ENCODE results near the gene PLEKHN1.
"Not testable (repeated sequence)": the region's sequence is repeated elsewhere in the genome, so short reads cannot be mapped to it uniquely, and the experiment has no call there.

PLEKHN1 gene

GRCh38 chr1:995665-996633 lies 29.7 kb downstream of the PLEKHN1 start:
- DNase-seq = no peak

GRCh38 chr1:996851-997712 lies 30.8 kb downstream of the PLEKHN1 start:
- DNase-seq = no peak

GRCh38 chr1:997713-997992 lies 31.4 kb downstream of the PLEKHN1 start:
- no peak for DNase-seq

GRCh38 chr1:997993-998744 lies 31.9 kb downstream of the PLEKHN1 start:
- DNase-seq = no peak

GRCh38 chr1:998745-998994 lies 32.4 kb downstream of the PLEKHN1 start:
- DNase-seq = no peak

- no peak for DNase-seq
Observed at GRCh38 chr1:998995-999724, 32.9 kb downstream of the PLEKHN1 start.

- DNase-seq = peak; percentile 89
Observed at GRCh38 chr1:999725-1000356, 33.6 kb downstream of the PLEKHN1 start, which contains the start of gene HES4. Gene HES4 (minus strand): TSS chr1:1000097. CDS start chr1:999973, 124 bp downstream.

DNA sequence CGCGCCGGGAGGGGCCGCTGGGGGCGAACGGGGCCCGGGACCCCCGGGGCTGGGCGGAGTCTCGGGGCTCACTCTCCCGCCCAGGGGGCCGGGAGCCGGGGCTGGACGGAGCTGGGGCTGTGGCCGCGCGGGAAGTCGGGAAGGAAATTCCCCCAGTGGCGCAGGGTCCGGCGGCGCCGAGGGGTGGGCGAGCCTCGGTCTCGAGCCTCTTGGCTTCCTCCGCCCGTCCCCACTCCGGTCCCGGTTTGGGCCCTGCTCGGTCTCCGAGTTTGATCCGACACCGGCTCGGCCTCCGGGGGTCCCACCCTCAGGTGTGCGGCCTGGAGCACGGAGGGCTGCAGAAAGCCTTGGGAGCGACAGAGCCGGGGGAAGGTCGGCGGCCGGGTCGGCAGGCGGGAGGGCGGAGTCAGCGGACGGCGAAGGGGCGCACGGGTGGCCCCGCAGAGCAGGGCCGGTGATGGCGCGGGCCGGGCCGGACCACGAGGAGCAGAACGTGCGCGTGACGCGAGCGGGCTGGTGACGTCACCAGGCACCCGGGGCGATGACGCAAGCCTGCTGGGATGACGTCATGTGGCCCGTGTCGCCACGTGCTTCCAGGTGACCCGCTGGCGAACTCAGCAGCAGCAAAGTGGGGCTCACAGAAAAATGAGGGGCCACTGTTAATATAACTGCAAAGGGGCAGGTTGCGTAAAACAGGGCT lies 34.2 kb downstream of the PLEKHN1 start:
- DNase-seq = peak; percentile 47 to 79

GRCh38 chr1:1001057-1001783 lies 34.9 kb downstream of the PLEKHN1 start:
- no peak for DNase-seq

GRCh38 chr1:1003618-1004419 lies 37.5 kb downstream of the PLEKHN1 start:
- DNase-seq = no peak

- DNase-seq = no peak
Observed at GRCh38 chr1:1004420-1004779, 38.1 kb downstream of the PLEKHN1 start.

GRCh38 chr1:1004780-1005697 lies 38.8 kb downstream of the PLEKHN1 start:
- peak in 1 of 2 donors; percentile 27 for DNase-seq

- DNase-seq = no peak
Observed at GRCh38 chr1:1005774-1006304, 39.6 kb downstream of the PLEKHN1 start.

GRCh38 chr1:1006305-1007159 lies 40.2 kb downstream of the PLEKHN1 start:
- no peak for DNase-seq

GRCh38 chr1:1010131-1010530 lies 43.8 kb downstream of the PLEKHN1 start:
- not testable (repeated sequence) for DNase-seq

DNA sequence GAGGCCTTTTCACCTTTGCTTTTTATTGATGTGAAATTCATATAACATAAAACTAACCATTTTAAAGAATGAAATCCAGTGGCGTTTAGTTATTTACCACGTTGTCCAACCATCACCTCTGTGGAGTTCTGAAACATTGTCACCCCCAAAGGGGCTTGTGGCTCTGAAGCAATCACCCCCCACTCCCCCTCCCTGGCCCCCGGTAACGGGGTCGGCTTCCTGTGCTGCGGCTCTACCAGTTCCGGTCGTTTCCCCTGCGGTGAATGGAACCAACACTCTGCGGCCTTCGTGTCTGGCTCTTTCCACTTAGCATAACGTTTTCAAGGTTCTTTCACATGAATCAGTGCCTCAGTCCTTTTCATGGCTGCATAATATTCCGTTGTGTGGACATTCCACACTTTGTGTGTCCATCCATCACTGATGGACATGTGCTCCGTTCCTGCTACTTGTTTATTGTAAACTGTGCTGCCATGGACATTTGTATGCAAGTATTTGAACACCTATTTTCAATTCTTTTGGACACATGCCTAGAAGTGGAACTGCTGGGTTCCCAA lies 45.2 kb downstream of the PLEKHN1 start:
- no peak for DNase-seq

- not testable (repeated sequence) for DNase-seq
Observed at GRCh38 chr1:1012736-1013104, 46.4 kb downstream of the PLEKHN1 start.

Data from inflammatory macrophage treated with lipopolysaccharide for 1 hour (primary cell).